GM21576 (cell line): ENCODE data around the gene ETS2.
"Not testable (repeated sequence)": the region's sequence is repeated elsewhere in the genome, so short reads cannot be mapped to it uniquely, and the experiment has no call there.

Experiments used
- ATAC-seq: cut with Tn5 transposase; IDR thresholded peaks from one replicate; pipeline ENCODE4 v1.9.1; 2021; ENCODE audit warnings: mild to moderate bottlenecking, moderate library complexity; ENCODE audit not compliant: unreplicated experiment

Gene ETS2

DNA sequence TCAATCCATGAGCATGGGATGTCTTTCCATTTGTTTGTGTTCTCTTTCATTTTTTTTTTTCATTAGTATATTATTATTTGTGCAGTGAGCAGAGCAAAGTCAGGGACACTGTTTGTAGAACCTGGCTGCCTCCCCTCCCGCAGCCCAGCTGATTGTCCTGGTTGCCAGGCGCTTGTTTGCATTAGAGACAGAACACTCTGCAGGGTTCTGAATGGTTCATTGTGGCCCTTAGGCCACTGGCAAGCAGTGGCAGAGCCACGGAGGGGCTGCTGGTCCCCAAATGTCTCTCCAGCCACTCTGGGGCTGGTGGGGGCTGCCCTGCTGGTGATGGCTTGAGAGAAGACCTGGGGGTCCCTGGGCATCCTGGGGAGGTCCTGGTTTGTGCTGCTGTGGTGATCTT is 29.0 kb downstream of the ETS2 start:
- ATAC-seq, result no peak

DNA sequence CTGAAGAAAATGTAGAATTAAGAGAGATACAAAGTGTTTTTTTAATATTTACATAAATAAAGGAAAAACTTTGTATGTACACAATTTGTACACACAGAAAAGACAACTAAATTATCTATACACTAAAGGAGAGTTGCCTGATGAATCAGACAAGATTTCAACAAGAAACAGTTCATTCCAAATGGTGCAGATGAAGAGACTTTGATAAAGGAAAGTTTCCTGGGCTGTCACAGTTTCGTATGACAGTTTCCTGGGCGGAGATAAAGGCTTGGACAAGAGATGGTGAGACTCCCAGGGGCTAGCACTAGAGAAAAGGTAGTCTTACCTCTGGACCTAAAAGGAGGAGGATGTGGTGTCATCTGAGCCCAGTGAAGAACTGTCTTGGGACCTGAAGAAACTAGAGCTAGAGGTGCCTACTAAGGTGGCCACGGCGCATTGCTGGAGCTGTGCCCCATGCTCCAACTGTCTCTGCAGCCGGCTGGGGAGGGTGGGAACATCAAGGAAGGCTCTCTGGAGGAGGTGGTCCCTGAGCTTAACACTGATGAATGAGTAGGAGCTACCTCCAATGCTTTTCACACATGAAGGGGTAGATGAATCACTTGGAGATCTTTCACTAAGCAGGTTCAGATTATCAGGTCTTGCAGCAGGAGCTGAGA is 32.2 kb downstream of the ETS2 start:
- no peak for ATAC-seq

DNA sequence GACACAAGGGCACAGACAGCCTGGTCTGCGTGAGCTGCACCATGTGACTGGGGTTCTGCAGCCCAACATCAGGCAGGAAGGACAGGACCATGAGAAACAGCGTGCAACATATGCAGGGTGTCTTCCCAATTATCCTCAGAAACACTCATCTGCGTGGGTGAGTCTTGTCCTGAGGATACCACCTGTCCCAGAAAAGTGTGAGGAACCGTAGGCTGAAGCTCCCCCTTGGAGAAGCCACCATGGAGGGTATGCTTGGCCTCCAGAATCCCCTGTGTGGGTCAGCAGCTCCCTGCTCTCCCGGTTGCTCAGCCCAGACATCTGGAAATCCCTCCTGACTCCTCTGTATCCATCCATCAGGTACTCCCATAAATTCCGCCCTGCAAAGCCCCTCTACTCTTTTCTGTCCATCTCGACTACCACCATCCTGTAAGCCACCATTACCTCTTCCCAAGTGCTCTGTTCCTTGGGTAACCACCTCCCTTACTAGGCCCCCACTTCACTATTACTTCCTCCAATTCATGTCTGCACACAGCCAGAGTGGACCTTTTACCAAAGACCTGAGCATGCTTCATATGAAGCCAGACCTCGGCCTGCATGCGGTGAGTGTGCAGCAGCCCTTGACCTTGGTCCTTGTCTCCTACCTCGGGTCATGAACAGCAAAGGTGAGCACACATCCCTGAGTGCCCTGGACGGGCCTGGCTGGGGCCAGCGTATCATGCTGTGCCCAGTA is 33.0 kb downstream of the ETS2 start:
- no peak for ATAC-seq

DNA sequence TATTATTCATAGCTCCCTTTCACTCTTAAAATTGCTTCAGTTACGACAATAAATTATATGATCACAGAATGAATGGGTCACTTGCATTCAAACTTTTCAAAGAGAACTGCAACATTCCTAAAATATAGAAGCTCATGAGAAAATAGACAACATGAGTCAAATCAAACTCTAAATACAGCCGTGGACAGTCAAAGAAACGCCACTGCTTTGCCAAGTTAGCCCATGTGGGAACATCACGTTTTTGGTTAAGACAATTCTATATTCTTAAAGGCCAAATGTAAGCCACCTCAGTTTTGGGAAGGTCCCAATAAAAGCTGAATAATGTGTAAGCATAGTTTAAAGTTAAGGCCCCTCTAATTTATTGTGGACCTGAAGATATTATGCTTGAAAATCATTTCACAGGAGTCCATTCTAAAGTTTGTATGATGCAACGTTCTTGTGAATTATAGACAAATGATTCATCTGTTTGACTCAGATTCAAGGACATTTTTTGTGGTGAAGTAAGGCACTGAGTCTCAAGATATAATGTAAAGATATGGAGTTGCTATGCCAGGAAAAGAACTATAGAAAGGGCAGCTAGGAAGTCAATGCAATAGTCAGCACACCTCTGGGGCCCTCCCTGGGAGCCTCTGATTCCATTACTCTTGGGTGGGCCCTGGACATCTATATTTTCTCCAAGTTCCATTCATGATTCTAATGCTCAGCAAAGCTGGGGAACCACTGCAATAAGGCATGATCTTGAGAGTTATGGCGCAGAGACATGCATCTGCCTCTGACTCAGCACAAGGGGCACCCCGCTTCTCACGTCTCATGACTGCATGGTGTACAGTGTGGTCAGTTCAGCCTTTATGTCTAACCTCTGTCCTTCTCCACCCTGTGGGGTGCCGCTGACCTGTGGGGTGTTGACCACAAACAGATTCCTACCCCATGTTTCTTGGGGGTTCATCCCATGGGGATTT is 33.9 kb downstream of the ETS2 start:
- ATAC-seq, result no peak

DNA sequence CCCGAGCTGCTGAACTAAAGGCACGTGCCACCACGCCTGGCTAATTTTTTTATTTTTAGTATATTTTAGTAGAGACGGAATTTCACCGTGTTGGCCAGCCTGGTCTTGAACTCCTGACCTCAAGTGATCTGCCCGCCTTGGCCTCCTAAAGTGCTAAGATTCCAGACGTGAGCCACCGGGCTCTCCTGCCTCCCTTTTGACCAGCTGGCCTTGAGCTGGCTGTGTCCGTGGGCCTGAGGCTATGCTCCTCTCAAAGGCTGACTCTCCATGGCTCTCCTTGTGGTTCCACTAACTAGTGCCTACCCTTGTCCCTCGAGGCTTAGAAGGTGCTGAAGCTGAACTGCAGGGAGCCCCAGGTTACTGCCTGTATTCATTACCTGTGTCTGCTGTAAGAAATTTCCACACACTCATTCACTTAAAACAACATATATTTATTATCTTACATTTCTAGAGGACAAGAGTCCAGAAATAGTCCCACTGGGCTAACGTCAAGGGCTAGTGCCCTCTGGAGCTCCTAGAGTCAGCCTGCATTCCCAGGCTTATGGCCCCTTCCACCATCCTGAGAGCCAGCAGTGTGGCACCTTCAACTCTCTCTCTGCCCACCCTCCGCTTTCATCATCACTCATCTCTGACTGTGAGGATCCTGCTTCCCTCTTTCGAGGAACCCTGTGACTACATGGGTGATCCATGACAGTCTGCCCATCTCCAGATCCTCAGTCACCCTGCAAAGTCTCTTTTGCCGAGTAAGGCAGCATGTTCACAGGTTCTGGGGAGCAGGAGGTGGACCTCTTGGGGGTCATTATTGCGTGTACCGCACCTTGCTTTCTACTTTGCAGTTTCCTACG is 34.9 kb downstream of the ETS2 start:
- ATAC-seq, result no peak

DNA sequence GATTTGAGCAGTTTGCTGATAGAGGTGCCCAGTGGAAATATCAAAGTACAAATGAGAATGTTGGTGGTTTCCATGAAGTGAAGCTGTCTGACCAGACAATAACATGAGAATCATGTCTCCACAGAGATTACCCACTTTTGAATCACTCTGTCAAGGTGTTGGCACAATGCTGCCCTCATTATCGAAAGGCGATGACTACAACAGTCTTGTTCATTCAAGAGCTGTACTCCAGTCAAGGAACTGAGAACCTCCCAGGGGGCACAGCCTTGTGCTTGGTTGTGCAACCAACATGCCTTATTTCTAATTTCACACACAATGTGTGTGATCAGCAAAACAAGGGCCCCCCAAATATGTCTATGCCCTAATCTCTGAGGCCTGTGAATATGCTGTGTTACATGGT is 35.7 kb downstream of the ETS2 start:
- no peak for ATAC-seq

DNA sequence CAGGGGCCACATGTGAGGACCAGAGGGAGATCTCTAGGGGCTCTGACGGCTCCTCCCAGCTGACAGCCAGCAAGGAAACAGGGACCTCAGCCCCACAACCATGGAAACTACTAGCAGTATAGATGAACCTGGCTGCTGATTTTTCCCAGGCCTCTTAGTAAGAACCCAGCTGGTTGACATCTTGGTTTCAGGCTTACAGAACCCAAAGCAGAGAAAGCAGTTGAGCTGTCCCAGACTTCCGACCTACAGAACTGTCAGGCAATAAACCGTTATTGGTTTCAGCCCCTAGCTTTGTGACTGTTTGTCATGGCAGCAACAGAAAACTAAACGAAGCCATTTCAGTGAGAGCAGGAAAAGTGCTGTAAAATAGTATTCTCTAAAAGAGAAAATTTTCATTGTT is 36.4 kb downstream of the ETS2 start:
- no peak for ATAC-seq

DNA sequence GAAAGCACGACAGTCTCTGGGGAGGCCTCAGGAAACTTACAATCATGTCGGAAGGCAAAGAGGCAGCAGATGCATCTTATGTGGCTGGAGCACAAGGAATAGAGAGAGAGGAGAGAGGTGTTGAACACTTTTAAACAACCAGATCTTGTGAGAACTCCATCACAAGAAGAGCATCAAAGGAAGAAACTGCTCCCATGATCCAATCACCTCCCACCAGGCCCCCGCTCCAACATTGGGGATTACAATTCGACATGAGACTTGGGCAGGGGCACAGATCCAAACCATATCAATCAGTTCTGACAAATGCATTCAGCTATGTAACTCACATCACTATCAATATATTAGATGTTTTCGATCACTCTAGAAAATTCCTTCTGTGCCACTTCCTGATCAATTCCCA is 37.6 kb downstream of the ETS2 start:
- ATAC-seq, result no peak

DNA sequence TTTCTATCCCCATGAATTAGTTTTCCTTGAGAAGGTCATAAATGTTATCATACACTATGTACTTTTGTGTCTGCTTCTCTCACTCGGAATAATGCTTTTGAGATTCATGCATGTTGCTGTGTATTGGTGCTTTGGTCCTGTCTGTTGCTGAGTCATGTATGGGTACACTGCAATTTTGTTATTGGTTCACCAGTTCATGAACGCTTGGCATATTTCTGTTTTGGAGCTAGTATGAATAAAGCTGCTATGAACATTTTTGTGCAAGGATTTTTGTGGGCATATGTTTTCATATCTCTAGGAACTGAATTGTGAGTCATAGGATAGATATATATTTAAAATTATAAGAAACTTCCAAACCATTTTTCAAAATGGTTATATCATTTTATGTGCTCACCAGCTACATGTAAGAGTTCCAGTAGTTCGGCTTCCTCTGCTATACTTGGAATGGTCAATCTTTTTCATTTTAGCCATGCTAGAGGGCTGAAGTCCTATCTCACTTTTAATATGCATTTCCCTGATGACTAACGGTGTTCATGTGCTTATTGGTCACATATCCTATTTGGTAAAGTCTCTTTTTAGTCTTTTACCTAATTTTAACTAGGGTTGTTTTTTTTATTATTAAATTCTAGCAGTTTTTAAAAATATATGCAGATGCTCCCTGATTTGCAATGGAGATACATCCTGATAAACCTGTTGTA is 38.2 kb downstream of the ETS2 start:
- ATAC-seq, result no peak

DNA sequence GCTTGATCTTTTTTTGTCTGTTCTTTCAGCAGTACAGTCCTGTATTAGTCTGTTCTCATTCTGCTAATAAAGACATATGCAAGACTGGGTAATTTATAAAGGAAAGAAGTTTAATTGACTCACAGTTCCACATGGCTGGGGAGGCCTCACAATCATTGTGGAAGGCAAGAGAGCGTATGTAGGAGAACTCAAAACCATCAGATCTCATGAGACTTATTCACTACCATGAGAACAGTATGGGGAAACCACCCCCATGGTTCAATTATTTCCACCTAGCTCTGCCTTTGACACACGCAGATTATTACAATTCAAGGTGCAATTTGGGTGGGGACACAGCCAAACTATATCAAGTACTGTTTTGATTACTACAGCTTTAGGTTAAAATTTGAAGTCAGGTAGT is 39.6 kb downstream of the ETS2 start:
- not testable (repeated sequence) for ATAC-seq

DNA sequence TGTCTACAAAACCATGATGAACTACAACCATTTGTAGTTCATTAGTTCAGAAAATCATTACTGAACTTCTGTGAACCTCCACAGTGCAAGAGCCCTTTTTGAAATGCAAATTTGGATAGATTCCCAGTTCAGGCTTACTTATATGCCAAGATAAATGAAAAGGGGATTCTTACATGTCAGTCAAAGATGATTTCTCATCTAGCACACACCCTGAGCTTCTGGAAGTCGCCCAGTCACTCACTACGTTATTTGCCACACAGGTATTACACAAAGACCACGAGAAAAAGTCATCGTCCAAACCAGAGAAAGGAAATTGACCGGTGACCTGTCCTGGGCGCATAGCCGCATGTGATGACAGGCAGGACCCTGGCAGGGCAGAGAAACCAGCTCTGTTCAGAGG is 41.8 kb downstream of the ETS2 start:
- no peak for ATAC-seq

DNA sequence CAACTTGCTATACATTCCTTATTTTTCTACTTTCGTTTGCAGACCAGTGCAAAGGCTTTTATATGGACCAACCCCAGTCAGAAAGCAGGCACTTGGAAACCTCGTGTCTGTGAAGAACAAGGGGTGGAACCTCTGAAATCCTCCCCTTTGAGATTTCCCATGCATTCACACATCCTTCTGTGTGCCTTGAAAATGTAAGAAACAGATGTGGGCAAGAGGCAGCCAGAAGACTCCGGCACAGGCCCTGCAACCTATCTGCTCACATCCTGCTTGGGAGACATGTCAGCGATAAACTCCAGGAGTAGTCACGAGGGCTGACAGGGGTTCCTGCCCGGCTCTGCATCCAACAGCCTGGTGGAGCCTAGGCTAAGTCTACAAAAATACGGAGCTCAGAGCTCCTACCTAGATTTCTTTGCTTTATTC is 42.5 kb downstream of the ETS2 start:
- ATAC-seq, result no peak

DNA sequence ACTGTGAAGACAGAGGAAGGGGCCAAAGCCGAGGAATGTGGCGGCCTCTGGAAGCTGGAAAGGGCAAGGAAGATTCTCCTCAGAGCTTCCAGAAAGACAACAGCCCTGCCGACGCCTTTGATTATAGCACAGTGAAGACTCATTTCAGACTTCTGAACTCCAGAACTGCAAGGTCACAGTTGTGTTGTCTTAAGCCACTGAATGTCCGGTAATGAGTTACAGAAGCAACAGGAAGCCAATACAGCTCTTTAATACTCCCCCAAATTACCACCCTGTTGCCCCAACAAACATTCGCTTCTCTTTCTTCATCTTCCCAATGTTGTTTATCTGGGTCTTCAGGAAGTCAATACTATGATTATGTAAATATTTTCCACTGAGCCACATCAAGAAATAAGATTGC is 44.0 kb downstream of the ETS2 start:
- ATAC-seq, result no peak

DNA sequence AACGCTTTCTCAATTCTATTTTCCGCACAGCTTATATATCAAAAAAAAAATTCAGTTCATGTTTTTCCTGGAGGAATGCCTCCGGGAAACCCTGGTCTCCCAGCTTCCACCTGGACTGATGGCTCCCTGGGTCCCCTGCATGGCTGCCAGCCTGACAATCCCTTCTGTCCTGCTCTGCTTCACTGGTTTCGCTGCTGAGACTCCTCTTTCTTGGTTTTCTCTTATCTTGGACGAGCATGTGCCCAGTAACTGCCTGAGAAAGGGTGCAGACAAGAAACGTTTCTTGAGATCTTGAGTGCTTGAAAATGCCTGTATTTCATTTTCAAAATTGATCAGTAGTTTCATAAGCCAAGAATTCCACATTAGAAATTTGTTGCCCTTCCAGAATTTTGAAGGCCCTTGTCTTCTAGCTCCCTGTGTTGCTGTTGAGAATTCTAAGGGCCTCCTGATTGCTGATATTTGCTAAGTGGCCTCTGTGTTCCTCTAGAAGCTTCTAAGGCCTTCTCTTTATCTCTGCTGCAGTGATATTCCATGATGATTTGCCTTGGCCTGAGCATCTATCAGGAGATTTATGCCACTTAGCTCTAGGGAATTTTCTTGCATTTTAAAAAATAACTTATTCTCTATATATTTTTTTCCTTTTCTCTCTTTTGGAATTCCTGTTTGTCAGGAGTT is 44.7 kb downstream of the ETS2 start:
- ATAC-seq, result no peak

DNA sequence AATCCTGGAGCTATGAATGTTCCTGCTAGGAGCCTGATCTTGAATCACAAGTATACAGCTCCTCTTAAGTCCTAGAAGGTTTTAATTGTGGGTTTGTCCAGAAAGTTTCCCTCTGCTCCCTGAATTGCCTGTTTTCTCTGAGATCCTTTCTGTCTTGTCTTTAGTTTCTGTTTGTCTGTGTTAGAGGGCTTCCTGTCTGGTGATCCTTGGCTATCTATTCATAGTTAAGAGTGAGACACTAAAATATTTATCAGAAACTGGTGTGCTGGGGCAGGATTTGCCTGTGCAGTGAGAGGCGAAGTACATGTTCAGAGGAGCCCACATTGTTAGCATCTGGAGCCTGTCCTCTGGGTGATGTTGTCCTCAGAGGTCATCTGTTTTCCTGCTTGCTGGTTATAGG is 45.4 kb downstream of the ETS2 start:
- ATAC-seq, result no peak

DNA sequence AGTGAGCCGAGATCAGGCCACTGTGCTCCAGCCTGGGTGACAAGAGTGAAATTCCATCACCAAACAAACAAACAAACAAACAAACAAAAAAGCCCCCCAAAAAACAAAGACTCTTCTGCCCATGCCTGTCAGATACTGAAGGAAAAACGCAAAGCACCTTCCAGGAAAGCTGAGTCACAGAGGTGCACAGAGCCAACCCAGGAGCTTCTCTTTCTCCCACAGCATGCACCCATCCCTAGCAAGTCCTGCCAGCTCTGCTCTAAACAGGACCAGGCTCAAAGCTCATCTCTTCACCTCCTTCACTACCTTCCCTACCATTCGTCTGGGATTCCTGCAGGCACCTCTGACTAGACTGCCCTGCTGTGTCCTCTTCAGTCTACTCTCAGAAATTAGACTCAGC is 46.5 kb downstream of the ETS2 start:
- no peak for ATAC-seq

DNA sequence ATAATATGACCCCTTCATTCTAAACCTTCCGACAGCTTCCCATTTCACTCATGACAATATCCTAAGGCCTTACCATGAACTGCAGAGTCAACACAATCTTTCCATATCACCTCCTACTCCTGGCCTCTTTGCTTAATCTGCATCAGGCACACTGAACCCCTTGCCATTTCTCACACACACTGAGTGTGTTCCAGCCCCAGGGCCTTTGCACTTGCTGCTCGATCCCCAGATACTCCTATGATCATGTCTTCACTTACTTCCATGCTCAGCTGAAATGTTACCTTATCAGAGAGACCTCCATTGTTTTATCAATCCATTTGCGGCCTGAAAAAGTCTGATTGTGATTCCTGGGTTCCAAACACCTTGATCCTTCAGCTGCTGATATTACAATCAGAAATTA is 47.0 kb downstream of the ETS2 start:
- ATAC-seq, result no peak

DNA sequence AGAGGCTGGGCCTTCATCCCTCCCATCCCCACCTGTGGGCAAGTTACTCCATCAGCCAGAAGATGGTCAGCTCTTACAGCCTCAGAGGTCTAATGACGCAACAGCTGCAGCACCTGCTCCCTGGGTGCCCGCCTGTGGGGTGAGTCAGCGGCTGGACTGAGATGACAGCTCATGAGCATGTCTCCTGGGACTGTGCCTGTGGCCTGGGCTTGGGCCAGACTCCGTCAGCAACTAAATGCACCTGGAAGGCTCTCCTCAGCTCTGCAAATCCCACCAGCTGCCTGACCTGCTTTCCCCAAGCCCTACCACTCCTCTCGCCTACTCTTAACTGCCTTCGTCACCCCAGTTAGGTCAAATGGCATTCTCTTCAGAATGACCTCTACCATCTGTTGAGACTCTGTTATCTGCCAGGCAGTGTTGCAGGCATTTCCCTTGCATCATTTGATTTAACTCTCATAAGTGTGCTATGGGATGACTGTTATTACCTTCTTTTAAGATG is 47.7 kb downstream of the ETS2 start:
- ATAC-seq, result no peak

DNA sequence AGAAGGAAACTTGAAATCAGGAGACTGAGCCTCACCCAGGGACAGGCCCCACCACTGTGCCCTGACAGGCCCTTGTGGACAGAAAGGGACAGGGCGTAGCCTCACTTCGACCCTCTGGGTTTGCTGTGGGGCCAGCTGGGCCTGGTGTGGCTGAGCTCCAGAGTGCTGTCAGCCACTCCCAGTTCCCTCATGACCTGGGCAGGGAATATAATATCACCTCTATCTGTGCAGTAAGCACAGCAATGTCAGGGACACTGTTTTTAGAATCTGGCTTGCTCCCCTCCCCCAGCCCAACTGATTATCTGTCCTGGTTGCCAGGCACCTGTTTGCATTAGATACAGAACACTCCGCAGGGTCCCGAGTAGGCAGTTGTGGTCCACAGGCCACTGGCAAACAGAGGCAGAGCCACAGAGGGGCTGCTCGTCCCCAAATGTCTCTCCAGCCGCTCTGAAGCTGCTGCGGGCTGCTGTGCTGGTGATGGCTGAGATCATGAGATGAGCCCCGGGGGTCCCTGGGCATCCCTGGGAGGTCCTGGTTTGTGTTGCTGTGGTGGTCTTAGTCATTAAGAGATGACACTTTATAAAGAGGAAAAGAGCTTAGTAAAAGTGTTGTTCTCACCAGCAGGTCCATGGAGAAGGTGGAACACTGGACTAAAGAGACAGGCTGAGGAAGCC is 51.6 kb downstream of the ETS2 start:
- no peak for ATAC-seq
